K562 (cell line): ENCODE measurements around the gene ANAPC16. TPM values are rescaled to one million over a fixed set of nuclear protein-coding genes. Genes with fewer than 3 reads are reported as not detected.

Experiments
- ATAC-seq: fragments of 200-7000 bp; cut with Tn5 transposase; 3 replicates; pipeline ENCODE4 v1.9.1; 2020; ENCODE audit warnings: moderate library complexity
- BruUV-seq: library from RNA; stranded (reverse); fragments of 400-500 nt; replicated peaks from 2 replicates; lab custom pipeline; 2021; lab: Mats Ljungman, UMichigan
- CTCF ChIA-PET: fragments of 300-600 bp; formaldehyde crosslinking; extraction: SDS; loops from one replicate; lab custom pipeline; 2021; ENCODE audit warnings: low intra/inter-chr PET ratio; lab: Yijun Ruan, JAX
- POLR2A ChIA-PET: fragments of 300-600, 350-650 bp; sonication (Branson Sonifier 250); formaldehyde crosslinking; extraction: SDS; loops from one replicate; lab custom pipeline; 2021; ENCODE audit warnings: antibody characterized with exemption, inconsistent platforms; lab: Yijun Ruan, JAX
- DNase-seq, 4 experiments: peaks; one replicate each; pipeline versions ENCODE4 v3.0.0 to v3.0.0-alpha.2; 2011 to 2018; ENCODE audit warnings: low spot score in 3 of 4, mixed read lengths in 3 of 4; ENCODE audit errors: extremely low read depth in 1 of 4
- FAIRE-seq: peaks from 2 replicates; lab custom pipeline; 2011; peaks lifted over from hg19 to GRCh38; lab: Jason Lieb, UNC
- H2AFZ ChIP-seq: 2 replicates; pipeline ENCODE4 v1.6.0; 2011; ENCODE audit warnings: low read depth, low read length, control low read depth, inconsistent platforms
- H3K27ac ChIP-seq: fragments of 200-600 bp; 3 replicates; pipeline ENCODE4 v1.8.0; 2011; ENCODE audit warnings: low read depth, mild to moderate bottlenecking, control low read depth, inconsistent platforms, low read length, moderate library complexity, mixed read lengths; ENCODE audit errors: extremely low read depth
- H3K27me3 ChIP-seq, 2 experiments: fragments of 300-600 bp in 1 of 2; 2 replicates in 1 of 2; 3 replicates in 1 of 2; pipeline versions ENCODE4 v1.6.0 to v1.8.0; 2011; ENCODE audit warnings: inconsistent platforms in 2 of 2, low read length in 2 of 2, mild to moderate bottlenecking in 1 of 2, mixed read lengths in 1 of 2, moderate library complexity in 1 of 2; ENCODE audit not compliant: control insufficient read depth in 2 of 2, insufficient read depth in 2 of 2
- H3K36me3 ChIP-seq: fragments of 300-600 bp; 3 replicates; pipeline ENCODE4 v1.8.0; 2011; ENCODE audit warnings: mild to moderate bottlenecking, low read length, inconsistent platforms; ENCODE audit not compliant: control insufficient read depth, insufficient read depth
- H3K4me1 ChIP-seq, 2 experiments: fragments of 200-600 bp in 1 of 2; replicated peaks in 1 of 2; 2 replicates in 1 of 2; 3 replicates in 1 of 2; pipeline versions ENCODE4 v1.5.1 to v1.8.0; 2011; ENCODE audit warnings: inconsistent platforms in 2 of 2, low read length in 2 of 2, mild to moderate bottlenecking in 1 of 2, mixed read lengths in 1 of 2, moderate library complexity in 1 of 2; ENCODE audit not compliant: control insufficient read depth in 2 of 2, insufficient read depth in 2 of 2
- H3K4me2 ChIP-seq: 2 replicates; pipeline ENCODE4 v1.6.1; 2011; ENCODE audit warnings: low read length, control low read depth, inconsistent platforms, mixed read lengths; ENCODE audit not compliant: insufficient read depth
- H3K4me3 ChIP-seq: fragments of 200-600 bp; sonication (generic), shearing (Covaris generic); 2 replicates; pipeline ENCODE4 v1.5.1; 2016; ENCODE audit warnings: control low read depth, inconsistent platforms
- H3K79me2 ChIP-seq: fragments of 200-600 bp; 3 replicates; pipeline ENCODE4 v1.8.0; 2011; ENCODE audit warnings: low read length, inconsistent platforms; ENCODE audit not compliant: control insufficient read depth, insufficient read depth
- H3K9ac ChIP-seq, 2 experiments: 2 replicates each; pipeline versions ENCODE4 v1.6.0 to v1.6.1; 2011; ENCODE audit warnings: low read depth in 2 of 2, low read length in 2 of 2, control low read depth in 1 of 2, inconsistent platforms in 1 of 2, mild to moderate bottlenecking in 1 of 2, mixed read lengths in 1 of 2; ENCODE audit not compliant: insufficient read depth in 1 of 2
- H3K9me1 ChIP-seq: one replicate; pipeline ENCODE4 v1.6.0; 2011; ENCODE audit warnings: inconsistent platforms, mild to moderate bottlenecking, low read length, moderate library complexity; ENCODE audit not compliant: control insufficient read depth, insufficient read depth
- H3K9me3 ChIP-seq: replicated peaks from 2 replicates; pipeline ENCODE4 v1.5.1; 2011; ENCODE audit warnings: low read depth, low read length, inconsistent platforms; ENCODE audit not compliant: control insufficient read depth, insufficient read depth
- H4K20me1 ChIP-seq: replicated peaks from 2 replicates; pipeline ENCODE4 v1.6.1; 2011; ENCODE audit warnings: low read length, inconsistent platforms, mixed read lengths; ENCODE audit not compliant: control insufficient read depth, insufficient read depth
- BMI1 ChIP-seq: fragments of 150-350 bp; IDR thresholded peaks from 2 replicates; pipeline ENCODE4 v1.6.1; 2014; ENCODE audit warnings: low read length
- BRCA1 ChIP-seq, 2 experiments: fragments of 450-650 bp in 1 of 2; sonication (generic) in 1 of 2; formaldehyde crosslinking in 1 of 2; IDR thresholded peaks; 2 replicates each; pipeline versions ENCODE4 v1.5.0 to v1.6.1; 2017 to 2020; ENCODE audit warnings: mild to moderate bottlenecking in 1 of 2, missing genetic modification reagents in 1 of 2
- CCAR2 ChIP-seq: fragments of 200-400 bp; formaldehyde crosslinking; IDR thresholded peaks from 2 replicates; pipeline ENCODE4 v1.6.1; 2017; ENCODE audit warnings: mild to moderate bottlenecking, low read depth, low read length
- CCNT2 ChIP-seq: IDR thresholded peaks from 2 replicates; pipeline ENCODE4 v1.6.1; 2011; ENCODE audit warnings: borderline replicate concordance, low read depth, mild to moderate bottlenecking, moderate library complexity, mixed read lengths, low read length; ENCODE audit not compliant: insufficient read length; ENCODE audit errors: extremely low read depth
- FOXJ2 ChIP-seq: fragments of 200-800 bp; sonication (Bioruptor generic); IDR thresholded peaks from 2 replicates; pipeline ENCODE4 v1.6.1; 2016; ENCODE audit warnings: missing genetic modification characterization, missing compliant biosample characterization
- GABPB1 ChIP-seq: sonication (generic); formaldehyde crosslinking; IDR thresholded peaks from 2 replicates; pipeline ENCODE4 v1.8.0; 2022; ENCODE audit warnings: mild to moderate bottlenecking, missing genetic modification reagents
- HMGXB4 ChIP-seq: sonication (generic); formaldehyde crosslinking; IDR thresholded peaks from 2 replicates; pipeline ENCODE4 v1.8.1; 2023; ENCODE audit warnings: mild to moderate bottlenecking, missing genetic modification reagents
- HOXB6 ChIP-seq: fragments of 250-450 bp; sonication (Bioruptor Pico); IDR thresholded peaks from 2 replicates; pipeline ENCODE4 v1.5.1; 2022; ENCODE audit warnings: mild to moderate bottlenecking, borderline replicate concordance
- KDM5B ChIP-seq: fragments of 200-600 bp; sonication (generic); IDR thresholded peaks from 2 replicates; pipeline ENCODE4 v1.6.1; 2012; ENCODE audit warnings: low read depth, mild to moderate bottlenecking, moderate library complexity, low read length, control low read depth, inconsistent platforms; ENCODE audit not compliant: insufficient replicate concordance
- MEF2A ChIP-seq: IDR thresholded peaks from 2 replicates; pipeline ENCODE4 v1.6.1; 2011; ENCODE audit warnings: low read depth, mild to moderate bottlenecking, low read length, moderate library complexity; ENCODE audit not compliant: control insufficient read depth
- MLX ChIP-seq, 2 experiments: fragments of 450-650 bp in 1 of 2; sonication (generic) in 1 of 2; formaldehyde crosslinking; conservative IDR thresholded peaks; 2 replicates each; pipeline versions ENCODE4 v1.4.0 to v1.8.1; 2020 to 2022; ENCODE audit warnings: mild to moderate bottlenecking in 1 of 2, missing genetic modification reagents in 1 of 2
- PHF20 ChIP-seq: fragments of 450-650 bp; IDR thresholded peaks from 2 replicates; pipeline ENCODE4 v1.6.1; 2018; ENCODE audit not compliant: partially characterized antibody
- POLR2A ChIP-seq: fragments of 450-650 bp; conservative IDR thresholded peaks from 2 replicates; pipeline ENCODE4 v1.6.1; 2016
- POLR2G ChIP-seq: fragments of 200-400 bp; formaldehyde crosslinking; IDR thresholded peaks from 2 replicates; pipeline ENCODE4 v1.6.1; 2017; ENCODE audit warnings: low read depth, mild to moderate bottlenecking, antibody characterized with exemption, low read length, moderate library complexity
- SMAD1 ChIP-seq: fragments of 150-350 bp; IDR thresholded peaks from 2 replicates; pipeline ENCODE4 v1.6.1; 2014; ENCODE audit warnings: low read length, low read depth; ENCODE audit not compliant: partially characterized antibody
- ZBTB9 ChIP-seq: fragments of 450-650 bp; formaldehyde crosslinking; IDR thresholded peaks from 2 replicates; pipeline ENCODE4 v1.4.0; 2020; ENCODE audit warnings: mild to moderate bottlenecking, moderate library complexity
- ZNF224 ChIP-seq: sonication (generic); formaldehyde crosslinking; IDR thresholded peaks from 2 replicates; pipeline ENCODE4 v1.8.0; 2022; ENCODE audit warnings: mild to moderate bottlenecking, missing genetic modification reagents
- ZNF23 ChIP-seq: fragments of 250-450 bp; sonication (Bioruptor Pico); IDR thresholded peaks from 2 replicates; pipeline ENCODE4 v1.4.0; 2020; ENCODE audit warnings: mild to moderate bottlenecking
- ZNF436 ChIP-seq: fragments of 250-450, 450-650 bp; sonication (Bioruptor Pico); formaldehyde crosslinking; IDR thresholded peaks from 2 replicates; pipeline ENCODE4 v1.7.0; 2020; ENCODE audit warnings: mild to moderate bottlenecking
- WGBS: fragments of 100-300 bp; shearing (Covaris generic); methylation state at CpG from one replicate; pipeline ENCODE4 v1.1.6; 2016; ENCODE audit warnings: low coverage, mixed read lengths; ENCODE audit not compliant: insufficient coverage; ENCODE audit errors: missing lambda C conversion rate; 5-methylcytosine and 5-hydroxymethylcytosine counted together
- in situ Hi-C: fragments of 300-500 bp; cut with MboI; formaldehyde crosslinking; loops from 4 replicates; pipeline ENCODE4 v1.15.0; 2018; ENCODE audit warnings: inconsistent platforms, mixed read lengths
- intact Hi-C: fragments of 100-400 bp; cut with micrococcal nuclease; formaldehyde crosslinking; loops from 2 replicates; pipeline ENCODE4 v1.14.2; 2022
- polyA plus RNA-seq, 8 experiments: library from polyadenylated mRNA; depleted of rRNA in 4 of 8; stranded (reverse) in 5 of 8; unstranded in 3 of 8; fragments of >200 nt; fragmentation: Nextera tagmentation in 2 of 8; fragmentation: Illumina TruSeq in 1 of 8; extraction: Ambion mirVana in 2 of 8; extraction: Trizol in 1 of 8; gene quantifications; 2 replicates each; pipeline versions ENCODE4 v1.2.1 to v1.2.3, GENCODE V29; 2011 to 2014; ENCODE audit warnings: inconsistent platforms in 1 of 8, missing spikeins in 1 of 8
- total RNA-seq, 7 experiments: library from RNA; depleted of rRNA in 6 of 7; stranded (reverse); fragments of >200 nt in 6 of 7; fragmentation: Illumina TruSeq in 2 of 7; extraction: Trizol in 2 of 7; gene quantifications; 2 replicates each; pipeline versions ENCODE4 v1.2.1 to v1.2.3, GENCODE V29; 2011 to 2021; ENCODE audit warnings: low replicate concordance in 1 of 7

The ANAPC16 gene
- total and polyA plus RNA-seq, 9 of the 15 experiments (the other 6 are each of a cell fraction or from before 2014, with no cell fraction given): 42.6 to 208 (median 108) TPM

- FAIRE-seq: no peak
- intact Hi-C loops: loop anchor here (2.0 kb wide), 1 partner anchor 21 kb away; no protein-coding TSS in a partner anchor
- TF ChIP-seq FOXJ2 (tag) (peak; percentile 75; the same call in 1 of the 2 replicates), MEF2A (no peak), ZNF224 (CRISPR knock-in tag) (no peak; the same call in 1 of the 2 replicates), POLR2G (peak; percentile 69), CCNT2 (peak; percentile 18), POLR2A (peak; percentile 16; the same call in 1 of the 2 replicates), ZNF436 (CRISPR knock-in tag) (peak; percentile 81), HOXB6 (CRISPR knock-in tag) (no peak), HMGXB4 (CRISPR knock-in tag) (0 out of 2 replicates have a peak, but pooled peaks have one; percentile 40), ZNF23 (CRISPR knock-in tag) (0 out of 2 replicates have a peak, but pooled peaks have one; percentile 26), PHF20 (no peak), MLX (CRISPR knock-in tag; conservative IDR thresholded peaks at IDR 0.05) (0 out of 4 replicates have a peak, but pooled peaks of 1 of the 2 experiments have one; percentile 6), GABPB1 (CRISPR knock-in tag) (no peak), BRCA1 (IDR thresholded peaks at IDR 0.05) (no peak), BRCA1 (CRISPR knock-in tag; IDR thresholded peaks at IDR 0.05) (no peak), KDM5B (peak; percentile 45), BMI1 (peak; percentile 8; the same call in 1 of the 2 replicates), SMAD1 (no peak), ZBTB9 (CRISPR knock-in tag) (peak; percentile 29; the same call in 1 of the 2 replicates), CCAR2 (no peak)
Observed at GRCh38 chr10:72276013-72276387, 60.2 kb downstream of the ANAPC16 start.

More at GRCh38 chr10:72276013-72276387, 60.2 kb downstream of the ANAPC16 start:
- Histone ChIP-seq H3K4me2 (peak overlapping the region; percentile 95), H3K27me3 (no peaks in the 10 kb centered on the region), H3K4me3 (peak overlapping the region; percentile 86), H4K20me1 (peaks cover 28% of the 10 kb centered on the region), H3K9ac (peak overlapping the region; percentile 86 to 91; a peak in 3 of 4 replicates), H3K9me1 (no peaks in the 10 kb centered on the region), H3K36me3 (peaks cover 25% of the 10 kb centered on the region), H3K9me3 (no peaks in the 10 kb centered on the region), H2AFZ (no peak overlapping the region), H3K27ac (peak overlapping the region; percentile 87), H3K79me2 (peaks cover 39% of the 10 kb centered on the region), H3K4me1 (peaks cover 27 to 44% of the 10 kb centered on the region in 2 experiments)
- in situ Hi-C loops: loop anchor here (5.0 to 10.0 kb wide), 2 partner anchors 46 to 609 kb away; no protein-coding TSS in a partner anchor
- CTCF ChIA-PET: no interaction called here
- WGBS: 22% methylated on average over 4 of the region's 4 CpGs
- BruUV-seq: no TSS peak
- POLR2A ChIA-PET: interaction anchor here (0.6 to 10.1 kb wide), 30 partner anchors 9 to 660 kb away, joined by 3 to 277 read pairs (median 6); partner anchors contain the start of genes ANAPC16 and ASCC1
- peak; percentile 0 for ATAC-seq
- peak in 2 of 4 experiments; percentile 15 to 40 for DNase-seq
